PFSK-1 (cell line): ENCODE results near the gene TRAK2.

ENCODE experiments used
- FOXP2 ChIP-seq: optimal IDR thresholded peaks from 2 replicates; pipeline ENCODE3; 2011; ENCODE audit warnings: borderline replicate concordance, control low read depth, inconsistent platforms; ENCODE audit not compliant: insufficient read depth; ENCODE audit errors: extremely low read length, extremely low read depth
- POLR2AphosphoS5 ChIP-seq: IDR thresholded peaks from 2 replicates; pipeline ENCODE4 v1.6.1; 2012; ENCODE audit warnings: low read depth, mild to moderate bottlenecking, control low read depth, low read length, moderate library complexity
- SIN3A ChIP-seq: IDR thresholded peaks from 2 replicates; pipeline ENCODE4 v1.6.1; 2012; ENCODE audit warnings: mild to moderate bottlenecking, low read length, moderate library complexity, borderline replicate concordance; ENCODE audit not compliant: insufficient read depth
- TAF1 ChIP-seq: IDR thresholded peaks from 2 replicates; pipeline ENCODE4 v1.6.1; 2012; ENCODE audit warnings: low read length, control low read depth, borderline replicate concordance; ENCODE audit not compliant: insufficient read depth
- TF ChIP-seq, protein P1 (sequence below), 2 experiments: IDR thresholded peaks; 2 replicates each; pipeline versions ENCODE4 v1.6.1 to v1.8.0; 2011 to 2012; ENCODE audit warnings: low read depth in 2 of 2, low read length in 2 of 2, control low read depth in 1 of 2, inconsistent platforms in 1 of 2, mild to moderate bottlenecking in 1 of 2, moderate library complexity in 1 of 2; ENCODE audit not compliant: insufficient read depth in 1 of 2

TRAK2 gene

DNA sequence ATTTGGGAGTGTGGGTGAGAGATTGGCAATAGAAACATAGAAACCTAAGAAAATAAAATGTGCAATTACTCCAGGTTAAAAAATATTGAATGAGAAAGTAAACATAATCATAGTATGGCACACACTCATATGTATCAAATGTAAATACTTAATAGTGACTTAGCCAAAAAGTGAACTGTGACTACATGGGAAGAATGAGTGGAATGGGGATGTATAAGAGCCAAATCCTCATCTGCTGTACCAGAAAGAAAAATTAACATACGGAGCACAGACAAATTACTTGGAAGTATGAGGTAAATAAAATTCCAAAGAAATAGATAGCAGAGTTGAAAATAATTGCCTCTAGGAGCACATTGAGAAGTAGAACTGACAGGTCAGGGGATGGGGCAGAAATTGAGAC lies 98.1 kb downstream of the TRAK2 start:
- TF ChIP-seq POLR2AphosphoS5 (no peak), TAF1 (no peak), SIN3A (no peak), FOXP2 (no peak)
- TF ChIP-seq, protein P1, sequence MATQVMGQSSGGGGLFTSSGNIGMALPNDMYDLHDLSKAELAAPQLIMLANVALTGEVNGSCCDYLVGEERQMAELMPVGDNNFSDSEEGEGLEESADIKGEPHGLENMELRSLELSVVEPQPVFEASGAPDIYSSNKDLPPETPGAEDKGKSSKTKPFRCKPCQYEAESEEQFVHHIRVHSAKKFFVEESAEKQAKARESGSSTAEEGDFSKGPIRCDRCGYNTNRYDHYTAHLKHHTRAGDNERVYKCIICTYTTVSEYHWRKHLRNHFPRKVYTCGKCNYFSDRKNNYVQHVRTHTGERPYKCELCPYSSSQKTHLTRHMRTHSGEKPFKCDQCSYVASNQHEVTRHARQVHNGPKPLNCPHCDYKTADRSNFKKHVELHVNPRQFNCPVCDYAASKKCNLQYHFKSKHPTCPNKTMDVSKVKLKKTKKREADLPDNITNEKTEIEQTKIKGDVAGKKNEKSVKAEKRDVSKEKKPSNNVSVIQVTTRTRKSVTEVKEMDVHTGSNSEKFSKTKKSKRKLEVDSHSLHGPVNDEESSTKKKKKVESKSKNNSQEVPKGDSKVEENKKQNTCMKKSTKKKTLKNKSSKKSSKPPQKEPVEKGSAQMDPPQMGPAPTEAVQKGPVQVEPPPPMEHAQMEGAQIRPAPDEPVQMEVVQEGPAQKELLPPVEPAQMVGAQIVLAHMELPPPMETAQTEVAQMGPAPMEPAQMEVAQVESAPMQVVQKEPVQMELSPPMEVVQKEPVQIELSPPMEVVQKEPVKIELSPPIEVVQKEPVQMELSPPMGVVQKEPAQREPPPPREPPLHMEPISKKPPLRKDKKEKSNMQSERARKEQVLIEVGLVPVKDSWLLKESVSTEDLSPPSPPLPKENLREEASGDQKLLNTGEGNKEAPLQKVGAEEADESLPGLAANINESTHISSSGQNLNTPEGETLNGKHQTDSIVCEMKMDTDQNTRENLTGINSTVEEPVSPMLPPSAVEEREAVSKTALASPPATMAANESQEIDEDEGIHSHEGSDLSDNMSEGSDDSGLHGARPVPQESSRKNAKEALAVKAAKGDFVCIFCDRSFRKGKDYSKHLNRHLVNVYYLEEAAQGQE (IDR thresholded peaks at IDR 0.05; ENCODE audit: insufficient read depth in 1 of 2, low read depth in 2 of 2, low read length in 2 of 2), result no peak

DNA sequence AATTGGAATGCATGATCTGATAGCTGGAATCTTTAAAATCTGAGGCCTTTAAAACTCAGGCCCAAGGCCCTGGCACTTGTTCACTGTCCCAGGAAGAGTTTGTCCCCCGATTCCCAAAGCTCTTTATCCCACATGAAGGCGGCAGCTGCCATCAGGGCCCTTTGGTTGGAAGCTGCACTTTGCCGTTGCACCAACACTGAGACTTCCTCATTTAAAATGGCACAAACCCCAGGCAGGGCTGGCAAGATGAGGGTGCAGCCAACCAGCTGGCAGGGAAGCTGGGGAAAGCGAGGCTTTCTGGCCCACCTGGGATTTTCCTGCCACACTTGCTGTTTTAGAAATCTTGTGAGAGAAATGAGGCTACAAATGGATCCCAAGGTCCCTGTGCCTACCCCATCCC lies 100.4 kb downstream of the TRAK2 start:
- no peak for TF ChIP-seq FOXP2
- no peak for TF ChIP-seq POLR2AphosphoS5
- TF ChIP-seq TAF1, result no peak
- TF ChIP-seq, protein P1 (IDR thresholded peaks at IDR 0.05; ENCODE audit: insufficient read depth in 1 of 2, low read depth in 2 of 2, low read length in 2 of 2), result no peak
- TF ChIP-seq SIN3A, result no peak

DNA sequence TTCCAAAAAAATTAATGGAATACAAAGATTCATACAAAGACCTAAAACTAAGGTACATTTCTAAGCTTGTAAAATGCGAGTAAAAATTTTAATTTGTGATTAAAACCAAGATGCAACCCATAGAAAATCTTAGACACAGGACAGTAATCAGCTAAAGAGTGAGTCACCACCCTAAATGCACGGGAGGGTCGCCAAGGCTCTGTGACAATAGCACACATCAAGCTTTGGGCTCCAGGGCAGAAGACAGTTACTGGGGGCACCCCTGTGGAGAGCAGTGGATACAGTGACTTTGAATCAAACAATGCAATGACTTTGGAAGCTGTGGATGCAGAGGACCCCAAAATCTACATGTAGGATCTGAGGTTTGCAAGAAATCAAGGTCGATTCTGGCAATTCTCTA lies 101.7 kb downstream of the TRAK2 start:
- TF ChIP-seq TAF1 (no peak), FOXP2 (no peak), SIN3A (no peak), POLR2AphosphoS5 (no peak)
- TF ChIP-seq, protein P1 (IDR thresholded peaks at IDR 0.05; ENCODE audit: insufficient read depth in 1 of 2, low read depth in 2 of 2, low read length in 2 of 2), result no peak

DNA sequence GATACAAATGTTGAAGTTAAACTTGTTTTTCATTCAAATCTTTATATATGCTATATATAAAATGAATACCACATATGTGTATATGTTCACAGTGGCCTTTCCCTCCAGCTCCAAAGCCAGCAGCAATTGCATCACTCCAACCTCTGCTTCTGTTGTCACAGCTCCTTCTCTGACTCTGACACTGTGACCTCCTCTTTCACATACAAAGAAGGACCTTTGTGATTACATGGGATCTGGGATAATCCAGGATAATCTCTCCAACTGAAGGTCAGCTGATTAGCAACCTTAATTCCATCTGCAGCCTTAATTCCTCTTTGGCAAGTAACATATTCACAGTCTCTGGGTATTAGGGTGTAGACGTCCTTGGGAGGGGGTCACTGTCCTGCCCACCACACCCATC lies 102.5 kb downstream of the TRAK2 start:
- TF ChIP-seq POLR2AphosphoS5 (no peak), SIN3A (no peak), FOXP2 (no peak), TAF1 (no peak)
- TF ChIP-seq, protein P1 (IDR thresholded peaks at IDR 0.05; ENCODE audit: insufficient read depth in 1 of 2, low read depth in 2 of 2, low read length in 2 of 2), result no peak

DNA sequence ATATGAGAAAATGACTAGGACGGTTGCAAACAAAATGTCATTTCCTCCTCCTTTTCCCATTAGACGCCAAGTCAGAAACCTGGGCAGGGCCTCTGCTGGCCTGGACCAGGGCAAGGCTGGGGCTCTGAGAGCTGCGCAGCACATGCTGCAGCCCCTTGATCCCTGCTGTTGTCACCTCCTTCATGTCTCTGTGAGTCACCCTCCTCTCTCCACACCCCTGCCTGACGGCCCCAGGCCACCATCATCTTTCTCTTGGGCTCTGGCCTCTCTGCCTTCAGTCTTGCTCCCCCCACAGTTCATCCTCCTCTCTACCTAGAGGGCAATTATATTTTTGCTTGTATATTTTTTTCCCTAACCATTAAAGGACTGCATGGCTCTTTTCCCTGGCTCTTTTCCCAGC lies 104.1 kb downstream of the TRAK2 start:
- no peak for TF ChIP-seq FOXP2
- TF ChIP-seq, protein P1 (IDR thresholded peaks at IDR 0.05; ENCODE audit: insufficient read depth in 1 of 2, low read depth in 2 of 2, low read length in 2 of 2), result no peak
- TF ChIP-seq POLR2AphosphoS5, result no peak
- TF ChIP-seq SIN3A, result no peak
- TF ChIP-seq TAF1, result no peak
